ENCODE results near the gene MYADML2.
A peak's percentile ranks its signal among the peaks of the same experiment; 100 is the strongest.

The MYADML2 gene

DNA sequence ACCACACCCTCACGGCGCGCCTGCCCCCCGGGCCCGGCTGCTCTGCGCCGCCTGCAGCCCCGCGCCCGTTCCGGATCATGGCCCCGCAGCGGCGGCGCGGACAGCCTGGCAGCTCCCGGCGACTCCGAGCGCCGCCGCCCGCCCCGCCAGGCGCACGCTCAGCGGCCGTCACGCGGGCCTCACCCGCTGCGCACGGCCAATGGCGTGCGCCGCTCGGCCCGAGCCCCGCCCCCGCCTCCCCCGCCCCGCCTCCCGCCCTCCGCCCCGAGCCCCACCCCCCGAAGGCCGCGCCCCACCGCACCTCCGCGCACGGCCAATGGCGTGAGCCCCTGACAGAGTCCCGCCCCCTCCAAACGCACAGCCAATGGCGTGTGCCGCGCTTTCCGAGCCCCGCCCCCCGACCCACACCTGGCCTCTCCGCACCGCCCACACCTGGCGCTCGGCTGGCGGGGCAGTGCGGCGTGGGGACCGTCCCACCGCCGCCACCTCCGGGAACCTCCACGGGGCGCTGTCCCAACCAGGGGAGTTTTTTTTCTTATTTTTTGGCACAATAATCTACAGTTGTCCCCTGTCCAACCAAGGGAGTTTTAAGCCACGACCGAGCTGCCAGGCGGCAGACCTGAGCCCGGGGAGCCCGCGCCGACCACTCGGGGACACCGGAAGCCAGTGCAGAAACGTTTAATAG lies 35.6 kb downstream of the MYADML2 start, which contains the start of gene PCYT2:
Gene PCYT2 (minus strand): TSS at position 123 of the 685 bp plus-strand sequence. CDS start 44 bp downstream, at position 79.
- peak; percentile 99 for DNase-seq (ENCODE audit: low spot score)

DNA sequence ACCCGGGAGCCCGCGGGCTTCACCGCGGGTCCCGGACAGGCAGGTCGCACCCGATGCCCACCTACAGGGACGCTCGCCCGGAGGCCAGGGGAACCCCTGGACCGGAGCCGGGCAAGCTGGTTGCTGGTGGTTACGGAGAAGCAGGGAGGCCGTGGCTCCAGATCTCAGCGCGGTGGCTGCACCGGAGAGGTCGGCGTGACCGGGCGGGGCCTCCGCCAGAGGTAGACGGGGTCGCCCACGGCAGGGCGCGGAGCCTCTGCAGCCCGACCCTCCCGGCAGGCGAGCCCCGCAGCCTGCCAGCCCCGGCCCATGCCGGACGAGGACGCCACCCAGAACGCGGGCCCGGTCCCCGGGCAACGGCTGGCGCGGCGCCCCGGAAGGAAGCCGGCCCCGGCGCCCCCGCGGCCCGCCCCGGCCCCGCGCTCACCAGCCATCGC lies 36.2 kb downstream of the MYADML2 start:
- peak; percentile 43 for DNase-seq (ENCODE audit: low spot score)

DNA sequence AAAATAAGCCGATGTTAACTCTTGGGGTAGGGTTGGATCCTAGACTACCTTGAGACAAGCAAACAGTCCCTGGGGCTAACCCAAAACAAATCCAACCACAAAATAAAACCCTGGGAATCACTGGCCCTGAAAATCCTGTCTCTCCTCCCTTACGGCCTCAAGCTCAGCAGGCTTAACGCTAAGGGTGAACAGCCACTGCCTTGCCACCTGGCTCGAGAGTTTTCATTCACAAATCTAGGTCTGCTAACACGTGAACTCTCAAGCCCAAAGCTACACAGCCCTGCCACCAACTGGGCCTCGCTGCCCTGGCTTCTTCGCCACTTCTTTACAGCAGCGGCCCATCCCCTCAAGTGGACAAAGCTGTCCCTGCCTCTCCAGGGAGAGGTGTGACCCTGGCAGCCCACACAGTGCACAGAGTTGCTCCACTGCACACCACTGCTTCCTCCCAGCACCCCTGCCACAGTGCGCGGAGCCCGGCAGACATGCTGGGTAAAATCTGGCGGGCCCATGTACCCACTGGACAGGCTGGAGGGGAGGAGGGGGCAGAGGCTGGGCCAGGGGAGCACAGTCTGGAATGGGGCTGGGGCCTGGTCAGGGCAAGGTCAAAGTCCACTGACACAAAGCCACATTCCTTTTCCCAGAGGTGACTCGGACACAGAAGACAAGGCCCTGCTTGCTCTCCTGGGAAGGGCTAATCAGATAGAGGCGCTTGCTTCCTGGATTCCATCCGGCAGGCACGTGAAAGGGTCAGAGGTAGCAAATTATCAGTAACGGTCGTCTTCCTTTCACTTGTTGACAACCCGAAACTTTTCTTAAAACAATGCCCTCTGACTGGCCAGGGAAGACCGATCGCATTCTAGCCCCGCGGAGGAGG lies 36.8 kb downstream of the MYADML2 start:
- DNase-seq (ENCODE audit: low spot score): peak; percentile 91

DNA sequence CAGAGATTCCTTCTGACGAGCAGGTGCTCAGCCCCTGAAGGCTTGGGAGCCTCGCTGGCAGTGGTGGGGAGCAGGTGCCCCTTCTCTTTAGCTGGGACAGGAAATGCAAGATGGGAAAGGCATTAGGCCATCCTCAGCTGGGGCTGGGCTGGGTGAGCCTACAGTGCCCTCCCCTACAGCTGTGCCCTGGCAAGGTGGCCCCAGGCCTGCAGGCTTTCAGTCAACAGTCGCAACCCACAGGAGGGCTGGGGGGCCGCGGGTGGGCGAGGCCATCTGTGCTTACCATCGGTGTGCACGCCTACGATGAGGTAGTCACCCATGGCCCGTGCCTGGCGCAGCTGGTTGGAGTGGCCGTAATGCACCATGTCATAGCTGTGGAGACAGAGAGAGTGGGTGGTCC lies 37.8 kb downstream of the MYADML2 start:
- DNase-seq (ENCODE audit: low spot score): no peak

DNA sequence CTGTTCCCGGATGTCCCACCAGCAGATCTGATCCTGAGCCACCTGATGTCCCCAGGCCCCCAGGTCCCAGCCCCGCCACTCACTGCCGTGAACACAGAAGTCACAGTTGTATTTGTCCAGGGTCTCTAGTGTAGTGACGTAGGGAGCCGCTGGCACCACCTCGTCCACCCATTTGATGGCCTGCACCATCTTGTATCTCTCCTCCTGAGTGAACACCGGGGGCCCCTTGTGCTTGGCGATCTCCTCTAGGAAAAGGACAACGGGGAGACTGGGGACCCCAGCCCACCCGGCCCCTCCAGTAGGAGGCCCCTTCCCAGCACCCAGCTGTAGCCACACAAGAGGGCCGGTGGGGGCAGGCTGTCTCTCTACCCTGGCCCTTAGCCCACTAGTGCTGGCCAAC lies 38.2 kb downstream of the MYADML2 start:
- DNase-seq (ENCODE audit: low spot score): no peak

DNA sequence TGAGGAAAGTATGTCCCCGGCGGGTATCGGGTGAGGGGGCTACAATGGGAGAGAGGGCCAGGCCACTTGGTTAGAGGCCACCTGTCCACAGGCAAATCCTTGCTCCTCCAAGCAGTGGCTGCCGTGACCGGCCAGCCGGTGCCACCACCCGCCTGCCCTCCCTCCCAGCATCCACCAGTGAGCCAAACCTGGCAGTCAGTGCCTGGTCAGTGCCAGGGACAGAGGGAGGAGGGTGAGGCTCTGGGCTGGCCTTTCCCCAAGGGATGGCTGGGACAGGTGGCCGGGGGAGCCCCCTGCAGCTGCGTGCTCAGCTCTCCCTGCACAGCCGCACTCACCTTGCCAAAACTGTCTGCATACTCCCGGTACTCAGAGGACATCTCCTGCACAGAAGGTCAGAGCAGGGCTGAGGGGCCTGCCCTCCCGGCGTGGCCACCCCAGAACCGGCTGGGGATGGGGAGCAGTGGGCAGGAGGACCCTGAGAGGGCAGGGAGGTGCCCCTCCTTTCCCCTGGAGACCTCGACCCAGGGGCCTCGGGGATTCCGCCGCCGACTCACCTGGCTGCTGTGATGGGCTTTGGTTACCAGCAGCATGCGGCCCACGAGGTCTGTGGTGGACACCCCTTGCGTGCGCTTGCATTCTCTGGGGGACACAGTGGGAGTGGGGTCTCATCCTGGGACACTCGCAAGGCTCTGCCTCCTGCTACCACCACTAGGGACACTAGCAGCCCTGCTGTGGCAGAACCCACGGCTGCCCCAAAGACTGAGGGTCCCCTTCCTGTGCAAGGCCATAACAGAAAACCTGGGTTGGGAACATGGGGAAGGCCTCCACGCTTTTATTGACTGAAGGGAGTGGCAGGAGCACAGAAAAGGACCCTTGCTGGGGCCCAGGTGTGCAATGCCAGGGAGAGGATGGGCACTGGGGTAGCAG lies 39.6 kb downstream of the MYADML2 start:
- DNase-seq (ENCODE audit: low spot score): no peak

DNA sequence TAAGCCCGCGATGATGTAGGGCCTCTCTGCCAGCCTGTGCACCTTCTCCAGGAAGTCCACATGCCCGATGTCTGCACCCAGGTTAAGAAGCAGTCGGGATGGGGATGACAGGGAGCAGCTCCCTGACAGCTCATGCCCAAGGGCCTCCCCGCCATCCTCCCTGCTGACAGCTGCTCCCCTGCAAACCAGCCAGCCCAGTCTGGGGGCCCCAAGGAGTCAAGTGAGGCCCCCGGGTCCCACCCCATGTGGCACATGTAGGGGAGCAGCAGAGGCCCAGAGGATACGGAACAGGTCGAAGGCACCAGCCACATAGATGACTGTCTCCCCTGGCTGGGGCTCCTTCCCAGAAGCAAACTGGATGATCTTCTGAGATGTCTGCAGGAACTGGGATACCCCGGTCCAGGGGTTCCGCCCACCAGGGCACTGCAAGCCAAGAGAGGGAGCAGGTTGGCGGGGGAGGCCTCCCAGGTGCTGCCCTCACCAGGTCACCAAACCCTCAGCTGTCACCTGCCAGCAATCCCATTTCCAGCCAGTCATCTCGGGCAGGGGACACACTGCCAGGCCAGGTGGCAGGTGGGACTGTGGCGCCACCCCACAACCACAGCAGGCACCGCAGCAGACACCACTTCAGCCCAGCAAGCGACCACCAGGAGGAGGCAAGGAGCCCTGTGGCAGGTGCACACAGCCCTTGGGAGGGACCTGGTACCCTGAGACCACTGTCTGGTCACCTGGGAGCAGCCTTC lies 40.4 kb downstream of the MYADML2 start:
- DNase-seq (ENCODE audit: low spot score): no peak

DNA sequence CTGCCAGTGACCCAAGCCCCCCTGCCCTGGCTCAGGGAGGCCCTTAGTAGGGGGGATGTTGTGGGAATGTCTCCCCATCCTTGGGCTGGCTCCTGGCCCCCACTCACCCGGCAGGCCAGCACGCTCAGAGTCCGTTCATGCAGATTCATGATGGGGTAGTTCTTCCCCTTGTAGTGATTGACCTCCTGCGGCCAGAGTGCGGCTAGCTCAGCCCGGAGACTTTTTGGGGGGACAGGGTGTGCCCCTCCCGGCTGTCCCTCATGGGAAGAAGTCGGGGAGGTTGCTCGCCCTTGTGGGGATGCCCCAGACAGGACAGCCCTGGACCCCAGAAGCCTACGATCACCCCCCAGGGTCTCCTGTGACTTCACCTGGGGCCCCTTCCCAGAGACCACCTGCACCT lies 41.0 kb downstream of the MYADML2 start:
- DNase-seq (ENCODE audit: low spot score): no peak

DNA sequence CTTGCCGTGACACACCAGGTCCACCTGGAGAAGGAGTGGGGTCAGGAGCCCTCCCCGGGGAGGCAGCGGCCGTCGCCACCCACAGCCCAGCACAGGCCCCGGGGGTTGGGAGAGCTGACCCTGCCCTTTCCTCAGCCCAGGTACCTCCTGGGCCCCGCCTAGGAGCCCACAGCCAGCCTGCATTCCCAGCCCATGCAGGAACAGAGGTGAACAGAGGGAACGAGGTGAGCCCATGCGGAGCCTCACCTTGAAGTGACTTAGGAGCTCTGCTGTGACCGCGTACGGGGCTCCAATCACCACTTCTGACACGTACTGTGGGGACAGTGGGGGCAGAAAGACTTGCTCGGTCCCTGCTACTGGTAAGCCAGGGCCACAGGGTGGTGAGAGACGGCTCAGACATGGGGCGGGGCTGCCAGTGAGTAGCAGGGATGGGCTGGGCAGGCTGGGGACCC lies 41.6 kb downstream of the MYADML2 start:
- DNase-seq (ENCODE audit: low spot score): no peak

DNA sequence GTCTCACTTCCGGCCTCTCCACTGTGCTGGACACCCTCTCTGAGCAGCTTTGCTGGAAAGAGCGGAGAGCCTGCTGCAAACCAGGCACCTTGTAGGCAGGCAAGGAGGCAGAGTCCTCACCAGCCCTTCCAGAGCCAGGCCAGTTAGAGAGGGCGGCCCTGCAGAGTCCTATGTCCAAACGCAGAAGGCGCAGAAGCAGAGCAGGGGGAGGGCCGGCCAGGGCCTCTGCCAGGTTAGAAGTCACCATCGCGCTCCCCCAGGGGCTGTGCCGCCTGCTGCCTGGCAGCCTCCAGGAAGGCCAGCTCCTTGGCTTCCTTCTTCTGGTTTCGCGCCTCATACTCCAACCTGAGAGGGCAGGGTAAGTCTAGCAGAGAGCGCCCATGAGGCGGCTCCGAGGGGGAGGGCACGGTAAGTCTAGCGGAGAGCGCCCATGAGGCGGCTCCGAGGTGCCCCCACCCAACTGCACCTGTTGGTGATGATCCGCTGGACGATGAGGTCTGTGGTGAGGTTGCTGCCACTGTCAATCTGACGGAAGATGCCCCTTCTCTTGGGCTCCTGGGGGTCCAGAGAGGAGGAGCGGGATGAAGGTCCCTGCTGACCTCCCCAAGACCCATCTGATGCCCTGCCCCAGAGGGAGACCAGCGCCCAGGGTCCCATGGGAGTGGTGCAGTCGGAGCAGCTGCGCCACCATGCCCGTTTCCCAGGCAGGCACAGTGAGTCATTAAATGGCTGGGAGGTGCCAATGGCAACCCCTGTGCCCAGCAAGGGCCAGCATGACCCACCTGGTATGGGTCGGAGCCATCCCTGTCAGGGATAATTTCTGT lies 42.2 kb downstream of the MYADML2 start:
- DNase-seq (ENCODE audit: low spot score): no peak

DNA sequence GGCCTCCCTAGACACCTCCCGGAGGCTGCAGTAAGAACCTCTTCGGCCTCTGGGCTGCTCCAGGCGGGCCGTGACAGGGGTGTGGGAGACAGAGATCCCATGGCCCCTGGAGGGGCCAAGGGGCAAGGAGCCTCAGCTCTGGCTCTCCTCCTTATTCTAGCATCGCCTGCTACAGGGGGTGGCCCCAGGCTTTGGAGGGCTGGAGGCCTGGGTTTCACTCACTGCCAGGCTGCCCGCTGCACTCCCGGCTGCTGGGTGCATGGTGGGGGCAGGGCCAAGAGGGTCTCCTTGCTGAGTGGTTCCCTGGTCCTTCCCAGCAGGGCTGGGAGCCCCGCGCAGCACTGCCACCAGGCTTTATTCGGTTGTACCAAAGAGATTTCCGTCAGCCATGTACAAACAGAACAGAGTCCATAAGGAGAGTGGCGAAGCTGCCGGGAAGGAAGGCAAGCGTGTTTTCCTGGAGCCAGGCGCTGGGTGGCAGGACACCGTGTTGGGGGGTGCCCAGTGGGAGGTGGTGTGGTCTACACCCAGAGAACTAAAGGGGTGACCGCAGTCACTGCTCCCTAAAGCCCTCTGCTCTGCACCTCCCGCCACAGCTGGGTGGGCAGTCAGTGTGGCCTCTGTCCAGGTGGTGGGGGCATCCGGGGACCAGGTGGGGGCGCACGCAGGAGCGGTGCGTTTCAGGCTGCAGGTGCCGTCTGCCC lies 43.0 kb downstream of the MYADML2 start:
- DNase-seq (ENCODE audit: low spot score): no peak

DNA sequence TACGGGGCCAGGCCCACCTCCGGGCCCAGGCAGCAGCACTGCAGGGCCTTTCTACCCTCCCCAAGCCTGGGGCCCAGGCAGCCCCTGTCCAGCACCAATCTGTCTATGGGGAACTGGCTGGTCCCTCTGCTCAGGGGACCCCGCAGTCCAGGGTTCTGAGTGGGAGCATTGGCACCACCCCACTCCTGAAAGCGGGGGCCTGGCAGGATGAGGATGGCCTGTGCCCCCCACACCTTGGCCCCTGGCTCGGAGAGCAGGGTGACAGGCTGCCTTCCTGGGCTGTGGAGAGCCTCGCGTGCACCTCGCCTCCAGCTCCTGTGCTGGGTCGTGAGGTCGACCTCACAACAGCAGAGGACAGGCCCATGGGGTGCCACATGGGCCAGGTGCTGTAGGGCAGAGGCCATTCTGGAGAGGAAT lies 43.6 kb downstream of the MYADML2 start:
- DNase-seq (ENCODE audit: low spot score): no peak

DNA sequence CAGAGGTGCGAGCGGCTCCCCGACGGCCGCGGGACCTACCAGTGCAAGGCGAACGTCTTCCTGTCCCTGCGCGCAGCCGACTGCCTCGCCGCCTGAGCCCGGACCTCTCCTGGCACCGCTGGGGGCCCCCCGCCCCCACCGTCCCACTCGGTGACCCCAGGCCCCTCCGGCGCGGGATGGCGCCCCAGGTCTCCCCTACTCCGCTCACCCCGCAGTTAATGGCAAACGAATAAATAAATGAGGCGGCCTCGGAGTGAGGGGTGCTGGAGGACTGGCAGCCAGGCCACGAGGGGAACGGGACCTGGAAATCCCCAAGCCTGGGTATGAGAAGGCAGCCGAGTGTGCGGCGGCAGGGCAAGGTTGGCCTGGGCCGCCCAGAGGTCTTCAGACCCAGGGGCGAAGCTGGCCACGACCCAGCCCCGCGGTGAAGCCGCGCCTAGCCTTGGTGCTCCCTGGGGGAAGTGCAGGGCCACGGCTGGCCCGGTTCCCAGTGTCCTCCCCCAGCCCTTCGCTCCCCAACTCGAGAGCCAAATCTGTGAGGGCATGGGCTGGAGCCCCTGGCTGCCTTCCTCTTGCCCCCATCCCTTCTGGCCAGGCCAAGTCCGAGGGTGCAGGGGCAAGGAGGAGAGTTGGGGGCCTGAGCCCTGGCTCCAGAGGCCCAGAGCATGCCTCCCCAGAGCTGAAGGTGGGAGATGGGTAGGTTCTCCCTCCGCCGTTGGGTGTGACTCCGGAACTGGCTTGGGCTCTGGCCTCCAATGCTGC lies 44.2 kb downstream of the MYADML2 start:
- DNase-seq (ENCODE audit: low spot score): no peak

DNA sequence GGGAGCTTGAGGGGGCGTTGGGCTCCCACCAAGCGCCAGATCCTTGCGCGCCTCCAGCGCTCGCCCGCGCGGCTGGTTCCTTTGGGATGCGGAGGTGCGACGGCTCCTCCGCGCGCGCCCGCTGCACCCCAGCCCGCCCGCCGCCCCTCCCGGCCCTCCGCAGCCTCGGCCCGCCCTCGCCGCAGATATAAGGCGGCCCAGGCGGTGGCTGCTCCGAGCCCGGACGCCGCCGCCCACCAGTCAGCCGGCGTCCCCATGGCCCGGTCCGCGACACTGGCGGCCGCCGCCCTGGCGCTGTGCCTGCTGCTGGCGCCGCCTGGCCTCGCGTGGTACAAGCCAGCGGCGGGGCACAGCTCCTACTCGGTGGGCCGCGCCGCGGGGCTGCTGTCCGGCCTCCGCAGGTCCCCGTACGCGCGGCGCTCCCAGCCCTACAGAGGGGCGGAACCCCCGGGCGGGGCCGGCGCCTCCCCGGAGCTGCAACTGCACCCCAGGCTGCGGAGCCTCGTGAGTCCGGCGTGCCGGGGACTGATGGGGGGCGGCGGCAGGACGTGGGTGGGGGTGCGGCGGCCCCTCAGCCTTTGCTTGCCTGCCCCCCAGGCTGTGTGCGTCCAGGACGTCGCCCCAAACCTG lies 44.9 kb downstream of the MYADML2 start, which contains the start of gene NPB:
Gene NPB (plus strand): TSS at position 216 of the 630 bp plus-strand sequence. CDS start 40 bp downstream, at position 256.
- DNase-seq (ENCODE audit: low spot score): no peak

DNA sequence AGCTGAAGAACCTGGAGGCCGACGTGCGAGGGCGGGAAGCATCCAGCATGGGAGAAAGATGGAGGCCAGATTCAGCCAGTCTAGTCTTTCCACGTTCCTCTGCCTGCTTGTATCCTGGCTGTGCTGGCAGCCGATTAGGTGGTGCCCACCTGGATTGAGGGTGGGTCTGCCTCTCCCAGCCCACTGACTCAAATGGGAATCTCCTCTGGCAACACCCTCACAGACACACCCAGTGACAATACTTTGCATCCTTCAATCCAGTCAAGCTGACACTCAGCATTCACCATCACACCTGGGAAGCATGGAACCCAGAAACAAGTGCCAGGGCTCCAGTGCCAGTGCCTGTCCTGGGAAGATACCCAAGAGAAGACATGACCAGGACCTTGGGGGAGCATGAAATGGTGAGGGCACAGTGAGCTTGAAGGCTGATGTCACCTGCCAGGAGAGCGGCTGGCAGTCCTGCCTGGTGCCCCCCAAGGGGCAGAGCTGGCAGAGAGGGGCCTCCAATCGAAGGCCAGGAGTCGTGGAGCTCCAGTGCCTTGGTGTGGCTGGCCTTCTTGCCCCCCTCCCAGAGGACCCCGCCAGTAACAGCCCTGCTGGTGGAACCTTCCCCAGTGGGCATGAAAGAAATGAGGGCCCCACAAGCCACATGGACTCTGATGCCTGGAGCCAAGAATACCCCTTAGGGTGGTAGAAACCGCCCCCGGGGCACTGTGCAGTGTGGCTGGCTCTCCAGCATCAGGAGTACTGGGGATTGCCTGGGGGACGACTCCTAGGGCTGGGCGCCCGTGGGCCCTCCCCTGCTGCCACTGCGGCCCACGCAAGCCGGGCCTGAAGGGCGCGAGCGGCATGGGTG lies 45.6 kb downstream of the MYADML2 start:
- DNase-seq (ENCODE audit: low spot score): no peak

DNA sequence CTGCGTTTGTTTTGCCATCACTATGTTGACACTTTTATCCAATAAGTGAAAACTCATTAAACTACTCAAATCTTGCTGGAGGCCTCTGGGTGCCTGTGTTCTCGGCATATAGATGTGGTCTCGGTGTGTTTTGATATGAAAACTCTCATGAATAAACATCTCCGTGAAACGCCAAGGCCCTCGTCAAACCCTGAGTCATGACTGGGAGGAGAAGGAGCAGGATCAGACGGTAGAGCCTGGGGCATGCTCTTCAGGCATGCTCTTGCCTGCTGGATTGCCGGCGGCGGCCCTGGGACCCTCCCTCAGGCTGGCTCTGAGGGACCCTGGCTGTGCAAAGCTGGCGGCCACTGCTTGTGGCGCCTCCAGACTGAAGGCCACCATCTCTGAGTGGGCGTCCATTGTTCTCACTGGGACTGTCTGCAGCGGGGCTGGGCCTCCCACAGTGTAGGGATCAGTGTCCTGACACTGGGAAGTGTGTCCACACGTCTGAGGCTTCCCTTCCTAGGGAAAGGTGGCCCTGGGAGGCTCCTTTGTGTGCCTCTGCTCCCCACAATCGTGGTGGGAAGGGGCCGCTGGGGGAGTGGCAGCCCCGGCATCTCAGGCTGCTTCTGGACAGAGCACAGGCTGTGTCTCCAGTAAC lies 46.7 kb downstream of the MYADML2 start:
- no peak for DNase-seq (ENCODE audit: low spot score)
